ENCODE data around the gene MBD5. TPM values are rescaled to one million over a fixed set of nuclear protein-coding genes. Genes with fewer than 3 reads are reported as not detected.

Gene MBD5
- total and polyA plus RNA-seq, 9 donors, result 12.2 to 23.6 (median 19.6) TPM

GRCh38 chr2:148273158-148273691 lies 252.3 kb downstream of the MBD5 start:
- Histone ChIP-seq H3K4me3 (ENCODE audit: low read length) (no peak overlapping the region), H3K36me3 (ENCODE audit: control insufficient read depth, insufficient read depth, low read length) (no peaks in the 10 kb centered on the region), H3K27me3 (ENCODE audit: control insufficient read depth, insufficient read depth, low read length) (no peaks in the 10 kb centered on the region), H3K4me1 (ENCODE audit: control insufficient read depth, insufficient read depth, low read length) (no peaks in the 10 kb centered on the region), H3K9me3 (replicated peaks; ENCODE audit: control insufficient read depth, low read depth, low read length) (no peaks in the 10 kb centered on the region), H3K27ac (ENCODE audit: low read length) (no peak overlapping the region)
- no peak for DNase-seq
- 67% methylated on average over 1 of the region's 4 CpGs for WGBS (ENCODE audit: insufficient coverage)

DNA sequence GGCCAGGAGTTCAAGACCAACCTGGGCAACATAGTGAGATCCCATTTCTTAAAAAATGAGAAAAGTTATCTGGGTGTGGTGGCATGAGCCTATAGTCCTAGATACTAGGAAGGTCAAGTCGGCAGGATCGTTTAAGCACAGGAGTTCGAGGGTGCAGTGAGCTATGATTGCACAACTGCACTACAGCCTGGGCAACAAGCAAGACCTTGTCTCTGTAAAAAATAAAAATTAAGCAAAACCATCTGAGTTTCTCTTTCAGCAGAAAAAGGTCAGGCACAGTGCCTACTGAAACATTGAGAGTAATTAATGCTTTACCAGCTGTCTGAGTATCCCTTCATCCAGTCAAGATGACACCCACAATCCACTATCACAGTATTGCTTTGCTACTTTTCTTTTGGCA lies 258.3 kb downstream of the MBD5 start:
- Histone ChIP-seq H3K36me3 (ENCODE audit: control insufficient read depth, insufficient read depth, low read length) (no peaks in the 10 kb centered on the region), H3K4me3 (ENCODE audit: low read length) (no peak overlapping the region), H3K27me3 (ENCODE audit: control insufficient read depth, insufficient read depth, low read length) (no peaks in the 10 kb centered on the region), H3K9me3 (replicated peaks; ENCODE audit: control insufficient read depth, low read depth, low read length) (no peaks in the 10 kb centered on the region), H3K4me1 (ENCODE audit: control insufficient read depth, insufficient read depth, low read length) (no peaks in the 10 kb centered on the region), H3K27ac (ENCODE audit: low read length) (no peak overlapping the region)
- DNase-seq, result no peak
- WGBS (ENCODE audit: insufficient coverage), result 90% methylated on average over 3 of the region's 3 CpGs

GRCh38 chr2:148282201-148282600 lies 261.3 kb downstream of the MBD5 start:
- Histone ChIP-seq H3K27me3 (ENCODE audit: control insufficient read depth, insufficient read depth, low read length) (no peaks in the 10 kb centered on the region), H3K4me1 (ENCODE audit: control insufficient read depth, insufficient read depth, low read length) (no peaks in the 10 kb centered on the region), H3K36me3 (ENCODE audit: control insufficient read depth, insufficient read depth, low read length) (no peaks in the 10 kb centered on the region), H3K27ac (ENCODE audit: low read length) (no peak overlapping the region), H3K9me3 (replicated peaks; ENCODE audit: control insufficient read depth, low read depth, low read length) (no peaks in the 10 kb centered on the region), H3K4me3 (ENCODE audit: low read length) (no peak overlapping the region)
- DNase-seq, result no peak
- WGBS (ENCODE audit: insufficient coverage), result no CpG with 5 or more reads among the region's 1 CpG

- Histone ChIP-seq H3K4me3 (ENCODE audit: low read length) (no peak overlapping the region), H3K27ac (ENCODE audit: low read length) (no peak overlapping the region), H3K36me3 (ENCODE audit: control insufficient read depth, insufficient read depth, low read length) (no peaks in the 10 kb centered on the region), H3K9me3 (replicated peaks; ENCODE audit: control insufficient read depth, low read depth, low read length) (no peaks in the 10 kb centered on the region), H3K4me1 (ENCODE audit: control insufficient read depth, insufficient read depth, low read length) (no peaks in the 10 kb centered on the region), H3K27me3 (ENCODE audit: control insufficient read depth, insufficient read depth, low read length) (no peaks in the 10 kb centered on the region)
- DNase-seq, result no peak
- WGBS (ENCODE audit: insufficient coverage), result no CpG with 5 or more reads among the region's 2 CpGs
Measured at GRCh38 chr2:148292431-148292830, 271.5 kb downstream of the MBD5 start.

DNA sequence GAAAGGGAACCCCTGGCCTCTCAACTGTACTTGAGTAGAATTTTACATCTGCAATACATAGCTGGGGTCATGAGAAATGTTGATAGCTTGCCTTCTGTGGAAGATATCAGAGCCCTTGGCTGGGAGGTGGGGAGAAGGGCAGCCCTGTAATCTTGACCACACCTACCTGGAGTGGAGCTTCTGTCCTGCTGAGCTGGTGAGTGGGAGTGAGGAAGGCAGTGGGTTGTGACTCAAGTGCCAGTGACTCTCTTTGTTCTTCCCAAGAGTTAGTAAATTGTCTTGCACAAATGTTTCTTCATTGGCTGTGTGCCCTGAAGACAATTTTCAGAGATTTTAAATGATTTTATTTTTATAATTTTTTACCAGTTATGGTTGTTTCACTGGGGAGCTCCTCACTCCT lies 277.3 kb downstream of the MBD5 start:
- Histone ChIP-seq H3K9me3 (replicated peaks; ENCODE audit: control insufficient read depth, low read depth, low read length) (no peaks in the 10 kb centered on the region), H3K27ac (ENCODE audit: low read length) (no peak overlapping the region), H3K36me3 (ENCODE audit: control insufficient read depth, insufficient read depth, low read length) (no peaks in the 10 kb centered on the region), H3K4me1 (ENCODE audit: control insufficient read depth, insufficient read depth, low read length) (no peaks in the 10 kb centered on the region), H3K27me3 (ENCODE audit: control insufficient read depth, insufficient read depth, low read length) (no peaks in the 10 kb centered on the region), H3K4me3 (ENCODE audit: low read length) (no peak overlapping the region)
- no peak for DNase-seq

DNA sequence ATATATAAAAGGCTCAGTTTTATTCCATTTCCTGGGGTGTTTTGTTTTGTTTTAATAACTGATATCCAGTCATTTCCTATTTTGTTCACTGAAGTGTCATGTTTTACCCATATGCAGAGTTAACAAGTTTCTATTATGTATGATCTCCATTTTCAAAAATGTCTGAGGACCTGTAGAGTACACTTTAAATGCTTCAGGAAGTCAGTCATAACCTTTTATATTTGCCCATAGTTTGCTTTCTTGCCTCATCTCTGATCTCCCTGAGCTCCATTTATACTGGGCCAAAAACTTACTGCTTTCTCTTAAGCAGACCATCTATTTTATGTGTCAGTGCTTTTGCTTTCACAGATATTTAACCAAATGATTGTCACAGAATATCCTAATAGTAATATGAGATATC lies 278.7 kb downstream of the MBD5 start:
- DNase-seq, result no peak
- Histone ChIP-seq H3K27ac (ENCODE audit: low read length) (no peak overlapping the region), H3K27me3 (ENCODE audit: control insufficient read depth, insufficient read depth, low read length) (no peaks in the 10 kb centered on the region), H3K4me1 (ENCODE audit: control insufficient read depth, insufficient read depth, low read length) (no peaks in the 10 kb centered on the region), H3K9me3 (replicated peaks; ENCODE audit: control insufficient read depth, low read depth, low read length) (no peaks in the 10 kb centered on the region), H3K4me3 (ENCODE audit: low read length) (no peak overlapping the region), H3K36me3 (ENCODE audit: control insufficient read depth, insufficient read depth, low read length) (no peaks in the 10 kb centered on the region)

GRCh38 chr2:148300544-148300943 lies 279.7 kb downstream of the MBD5 start:
- Histone ChIP-seq H3K27me3 (ENCODE audit: control insufficient read depth, insufficient read depth, low read length) (no peaks in the 10 kb centered on the region), H3K4me3 (ENCODE audit: low read length) (no peak overlapping the region), H3K27ac (ENCODE audit: low read length) (no peak overlapping the region), H3K36me3 (ENCODE audit: control insufficient read depth, insufficient read depth, low read length) (no peaks in the 10 kb centered on the region), H3K9me3 (replicated peaks; ENCODE audit: control insufficient read depth, low read depth, low read length) (no peaks in the 10 kb centered on the region), H3K4me1 (ENCODE audit: control insufficient read depth, insufficient read depth, low read length) (no peaks in the 10 kb centered on the region)
- no peak for DNase-seq

DNA sequence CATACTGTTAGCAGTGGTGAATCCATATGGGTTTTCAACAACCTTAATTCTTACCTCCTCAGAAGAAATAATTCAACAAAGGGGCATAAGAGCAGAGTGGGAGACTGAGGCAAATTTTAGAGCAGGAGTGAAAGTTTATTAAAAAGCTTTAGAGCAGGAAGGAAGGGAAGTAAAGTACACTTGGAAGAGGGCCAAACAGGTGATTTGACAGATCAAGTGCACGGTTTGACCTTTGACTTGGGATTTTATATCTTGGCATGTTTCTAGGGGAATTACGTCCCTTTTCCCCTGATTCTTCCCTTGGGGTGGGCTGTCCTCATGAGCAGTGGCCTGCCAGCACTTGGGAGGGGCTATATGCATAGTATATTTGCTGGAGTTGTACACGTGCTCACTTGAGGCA lies 280.5 kb downstream of the MBD5 start:
- DNase-seq, result peak; percentile 4
- Histone ChIP-seq H3K9me3 (replicated peaks; ENCODE audit: control insufficient read depth, low read depth, low read length) (no peaks in the 10 kb centered on the region), H3K27ac (ENCODE audit: low read length) (no peak overlapping the region), H3K27me3 (ENCODE audit: control insufficient read depth, insufficient read depth, low read length) (no peaks in the 10 kb centered on the region), H3K4me1 (ENCODE audit: control insufficient read depth, insufficient read depth, low read length) (no peaks in the 10 kb centered on the region), H3K36me3 (ENCODE audit: control insufficient read depth, insufficient read depth, low read length) (no peaks in the 10 kb centered on the region), H3K4me3 (ENCODE audit: low read length) (no peak overlapping the region)
- WGBS (ENCODE audit: insufficient coverage), result 43% methylated on average over 1 of the region's 3 CpGs

- no CpG with 5 or more reads among the region's 4 CpGs for WGBS (ENCODE audit: insufficient coverage)
- no peak for DNase-seq
Measured at GRCh38 chr2:148302526-148302925, 281.6 kb downstream of the MBD5 start.

GRCh38 chr2:148303161-148303560 lies 282.3 kb downstream of the MBD5 start:
- H3K36me3 ChIP-seq (ENCODE audit: control insufficient read depth, insufficient read depth, low read length), result no peaks in the 10 kb centered on the region
- no peak for DNase-seq
- WGBS (ENCODE audit: insufficient coverage), result 83% methylated on average over 1 of the region's 2 CpGs
- no peaks in the 10 kb centered on the region for H3K27me3 ChIP-seq (ENCODE audit: control insufficient read depth, insufficient read depth, low read length)
- no peaks in the 10 kb centered on the region for H3K4me1 ChIP-seq (ENCODE audit: control insufficient read depth, insufficient read depth, low read length)
- no peaks in the 10 kb centered on the region for H3K9me3 ChIP-seq (replicated peaks; ENCODE audit: control insufficient read depth, low read depth, low read length)
- H3K4me3 ChIP-seq (ENCODE audit: low read length), result no peak overlapping the region
- no peak overlapping the region for H3K27ac ChIP-seq (ENCODE audit: low read length)

More at GRCh38 chr2:148302526-148302925, 281.6 kb downstream of the MBD5 start:
- no peak overlapping the region for H3K27ac ChIP-seq (ENCODE audit: low read length)
- no peaks in the 10 kb centered on the region for H3K27me3 ChIP-seq (ENCODE audit: control insufficient read depth, insufficient read depth, low read length)
- H3K4me3 ChIP-seq (ENCODE audit: low read length), result no peak overlapping the region
- no peaks in the 10 kb centered on the region for H3K4me1 ChIP-seq (ENCODE audit: control insufficient read depth, insufficient read depth, low read length)
- H3K36me3 ChIP-seq (ENCODE audit: control insufficient read depth, insufficient read depth, low read length), result no peaks in the 10 kb centered on the region
- no peaks in the 10 kb centered on the region for H3K9me3 ChIP-seq (replicated peaks; ENCODE audit: control insufficient read depth, low read depth, low read length)

- no peak overlapping the region for H3K27ac ChIP-seq (ENCODE audit: low read length)
- H3K4me1 ChIP-seq (ENCODE audit: control insufficient read depth, insufficient read depth, low read length), result no peaks in the 10 kb centered on the region
- no peaks in the 10 kb centered on the region for H3K36me3 ChIP-seq (ENCODE audit: control insufficient read depth, insufficient read depth, low read length)
- DNase-seq, result peak; percentile 16
- H3K4me3 ChIP-seq (ENCODE audit: low read length), result no peak overlapping the region
- H3K27me3 ChIP-seq (ENCODE audit: control insufficient read depth, insufficient read depth, low read length), result no peaks in the 10 kb centered on the region
- H3K9me3 ChIP-seq (replicated peaks; ENCODE audit: control insufficient read depth, low read depth, low read length), result no peaks in the 10 kb centered on the region
- 65% methylated on average over 2 of the region's 5 CpGs for WGBS (ENCODE audit: insufficient coverage)
Measured at GRCh38 chr2:148305476-148305875, 284.6 kb downstream of the MBD5 start.
